ENCODE data around the gene SETMAR.
"Not testable (repeated sequence)": the region's sequence is repeated elsewhere in the genome, so short reads cannot be mapped to it uniquely, and the experiment has no call there.

Gene SETMAR

GRCh38 chr3:4323246-4324027 is 20.3 kb downstream of the SETMAR start:
- no peak for TF ChIP-seq CTCF (IDR thresholded peaks at IDR 0.05)
- Histone ChIP-seq H3K27ac (no peak overlapping the region), H3K9me3 (peaks cover 3% of the 10 kb centered on the region), H3K4me1 (ENCODE audit: control insufficient read depth in 1 of 2, insufficient read depth in 1 of 2, low read depth in 1 of 2, low read length in 1 of 2) (peaks cover 6 to 16% of the 10 kb centered on the region in 2 experiments), H3K36me3 (no peaks in the 10 kb centered on the region), H3K4me3 (ENCODE audit: low read depth in 1 of 2, low read length in 1 of 2) (no peak overlapping the region), H3K27me3 (no peaks in the 10 kb centered on the region)

DNA sequence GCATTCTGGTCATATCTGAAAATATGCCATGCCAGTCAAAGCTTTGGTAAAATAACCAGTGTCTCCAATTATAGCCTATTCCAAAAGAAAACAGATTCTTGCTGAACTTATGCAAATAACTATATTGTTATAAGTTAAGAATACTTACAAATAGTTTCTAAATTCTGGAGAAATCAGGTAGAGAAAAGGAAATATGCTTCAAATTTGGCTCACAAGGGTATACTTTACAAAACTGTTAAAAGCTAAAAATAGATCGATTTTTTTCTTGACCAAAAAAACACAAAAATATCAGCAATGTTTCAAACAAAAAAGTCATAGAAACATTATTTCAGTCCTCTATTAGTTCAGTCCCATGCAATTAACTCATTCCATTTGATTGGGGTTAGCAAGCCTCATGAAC is 23.7 kb downstream of the SETMAR start:
- H3K27ac ChIP-seq, result no peak overlapping the region
- H3K4me3 ChIP-seq (ENCODE audit: low read depth in 1 of 2, low read length in 1 of 2), result no peak overlapping the region
- no peaks in the 10 kb centered on the region for H3K27me3 ChIP-seq
- H3K36me3 ChIP-seq, result no peaks in the 10 kb centered on the region
- peaks cover 3% of the 10 kb centered on the region for H3K9me3 ChIP-seq
- no peak for TF ChIP-seq CTCF (IDR thresholded peaks at IDR 0.05)
- H3K4me1 ChIP-seq (ENCODE audit: control insufficient read depth in 1 of 2, insufficient read depth in 1 of 2, low read depth in 1 of 2, low read length in 1 of 2), result peaks cover 6 to 12% of the 10 kb centered on the region in 2 experiments

GRCh38 chr3:4329806-4330205 is 26.6 kb downstream of the SETMAR start:
- H3K9me3 ChIP-seq; H3K27ac ChIP-seq; H3K36me3 ChIP-seq; H3K4me1 ChIP-seq (ENCODE audit: control insufficient read depth in 1 of 2, insufficient read depth in 1 of 2, low read depth in 1 of 2, low read length in 1 of 2); H3K4me3 ChIP-seq (ENCODE audit: low read depth in 1 of 2, low read length in 1 of 2); H3K27me3 ChIP-seq: not testable (repeated sequence)

GRCh38 chr3:4332111-4332510 is 28.9 kb downstream of the SETMAR start:
- no peaks in the 10 kb centered on the region for H3K27me3 ChIP-seq
- TF ChIP-seq CTCF (IDR thresholded peaks at IDR 0.05), result no peak
- H3K27ac ChIP-seq, result no peak overlapping the region
- no peaks in the 10 kb centered on the region for H3K4me1 ChIP-seq (ENCODE audit: control insufficient read depth in 1 of 2, insufficient read depth in 1 of 2, low read depth in 1 of 2, low read length in 1 of 2)
- H3K9me3 ChIP-seq, result no peaks in the 10 kb centered on the region
- no peaks in the 10 kb centered on the region for H3K36me3 ChIP-seq
- H3K4me3 ChIP-seq (ENCODE audit: low read depth in 1 of 2, low read length in 1 of 2), result no peak overlapping the region

DNA sequence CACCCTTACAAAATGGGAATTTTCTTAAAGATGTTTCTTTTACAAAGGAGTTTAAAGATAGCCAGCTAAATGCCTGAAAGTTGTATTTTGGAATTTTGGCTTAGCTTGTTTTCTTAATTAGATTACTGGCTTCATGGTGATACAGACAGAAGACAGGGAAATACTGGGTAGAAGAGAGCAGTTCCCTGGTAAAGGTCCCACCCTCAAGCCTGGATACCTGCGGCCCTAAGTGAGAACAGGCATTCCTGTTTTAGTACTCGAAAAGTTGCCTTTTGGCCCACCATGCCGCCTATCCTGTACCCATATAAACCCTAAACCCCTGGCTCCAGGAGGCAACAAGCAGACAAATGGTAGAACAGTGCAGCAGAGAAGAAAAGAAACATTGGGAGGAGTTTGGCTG is 29.4 kb downstream of the SETMAR start:
- Histone ChIP-seq H3K9me3 (no peaks in the 10 kb centered on the region), H3K4me1 (ENCODE audit: control insufficient read depth in 1 of 2, insufficient read depth in 1 of 2, low read depth in 1 of 2, low read length in 1 of 2) (no peaks in the 10 kb centered on the region), H3K36me3 (no peaks in the 10 kb centered on the region), H3K27me3 (no peaks in the 10 kb centered on the region), H3K4me3 (ENCODE audit: low read depth in 1 of 2, low read length in 1 of 2) (no peak overlapping the region), H3K27ac (no peak overlapping the region)
- TF ChIP-seq CTCF (IDR thresholded peaks at IDR 0.05), result no peak

DNA sequence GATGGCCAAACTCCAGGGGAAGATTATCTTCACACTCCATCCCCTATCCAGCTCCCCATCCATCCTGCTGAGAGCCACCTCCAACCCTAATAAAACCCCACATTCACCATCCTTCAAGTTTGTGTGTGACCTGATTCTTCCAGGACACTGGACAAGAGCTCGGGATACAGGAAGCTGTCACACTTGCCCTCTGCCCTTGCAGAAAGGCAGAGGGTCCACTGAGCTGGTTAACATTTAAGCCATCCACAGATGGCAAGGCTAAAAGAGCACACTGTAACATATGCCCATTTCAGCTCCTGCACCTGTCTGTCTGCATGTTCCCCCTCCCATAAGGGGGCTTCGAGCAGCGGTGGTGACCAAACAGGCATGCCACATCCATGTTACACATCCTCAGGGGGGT is 29.8 kb downstream of the SETMAR start:
- H3K27me3 ChIP-seq, result no peaks in the 10 kb centered on the region
- H3K36me3 ChIP-seq, result no peaks in the 10 kb centered on the region
- no peak overlapping the region for H3K4me3 ChIP-seq (ENCODE audit: low read depth in 1 of 2, low read length in 1 of 2)
- no peak for TF ChIP-seq CTCF (IDR thresholded peaks at IDR 0.05)
- H3K4me1 ChIP-seq (ENCODE audit: control insufficient read depth in 1 of 2, insufficient read depth in 1 of 2, low read depth in 1 of 2, low read length in 1 of 2), result no peaks in the 10 kb centered on the region
- H3K27ac ChIP-seq, result no peak overlapping the region
- no peaks in the 10 kb centered on the region for H3K9me3 ChIP-seq

Data from neutrophil (primary cell).